HCT116 (cell line): ENCODE results near the gene MAP3K7CL. TPM values are rescaled to one million over a fixed set of nuclear protein-coding genes. Genes with fewer than 3 reads are reported as not detected.

Experiments used
- ELF1 ChIP-seq: IDR thresholded peaks from 2 replicates; pipeline ENCODE4 v1.6.1; 2012; ENCODE audit warnings: low read depth, borderline replicate concordance
- EZH2 ChIP-seq: fragments of 200-600 bp; sonication (generic); IDR thresholded peaks from 2 replicates; pipeline ENCODE4 v1.6.1; 2017; ENCODE audit warnings: antibody characterized with exemption, mixed run types
- FOSL1 ChIP-seq: IDR thresholded peaks from 2 replicates; pipeline ENCODE4 v1.6.1; 2012; ENCODE audit warnings: low read depth
- RAD21 ChIP-seq: IDR thresholded peaks from 2 replicates; pipeline ENCODE4 v1.6.1; 2012; ENCODE audit warnings: low read depth, mild to moderate bottlenecking
- REST ChIP-seq: IDR thresholded peaks from 2 replicates; pipeline ENCODE4 v1.6.1; 2012; ENCODE audit warnings: low read depth
- SRF ChIP-seq: IDR thresholded peaks from 2 replicates; pipeline ENCODE4 v1.6.1; 2012; ENCODE audit warnings: low read depth
- TCF7L2 ChIP-seq: IDR thresholded peaks from 2 replicates; pipeline ENCODE4 v1.7.0; 2011; ENCODE audit warnings: borderline replicate concordance, inconsistent platforms; ENCODE audit not compliant: insufficient read depth, insufficient read length; ENCODE audit errors: extremely low read depth
- ZFX ChIP-seq: fragments of 450-650 bp; IDR thresholded peaks from 2 replicates; pipeline ENCODE4 v1.6.1; 2017
- ZNF274 ChIP-seq: fragments of 200-500 bp; sonication (Bioruptor generic); IDR thresholded peaks from 2 replicates; pipeline ENCODE4 v1.6.1; 2014; ENCODE audit warnings: mild to moderate bottlenecking, low read depth, low read length, inconsistent platforms
- total RNA-seq: library from RNA; stranded (reverse); gene quantifications from one replicate; pipeline ENCODE4 v1.2.1, GENCODE V29; 2021; ENCODE audit not compliant: unreplicated experiment

MAP3K7CL gene
- total RNA-seq, 1 experiment from 2014 or later = 0.57 TPM

GRCh38 chr21:29163341-29164115 lies 33.1 kb downstream of the MAP3K7CL start (continued):
- no peak for TF ChIP-seq REST
- TF ChIP-seq RAD21 = no peak
- TF ChIP-seq ZNF274 = no peak
- no peak for TF ChIP-seq SRF
- no peak for TF ChIP-seq ZFX
- TF ChIP-seq ELF1 = no peak
- TF ChIP-seq EZH2 = no peak
- TF ChIP-seq FOSL1 = no peak
- TF ChIP-seq TCF7L2 = no peak
- TF ChIP-seq, all 23 proteins: peak for 0
